SJCRH30 (cell line): ENCODE measurements around the gene FHIT. TPM values are rescaled to one million over a fixed set of nuclear protein-coding genes. Genes with fewer than 3 reads are reported as not detected.
A peak's percentile ranks its signal among the peaks of the same experiment; 100 is the strongest.

Experiments
- DNase-seq, 2 experiments: peaks; one replicate each; pipeline ENCODE4 v3.0.0-alpha.2; 2015 to 2020
- H3K27ac ChIP-seq: fragments of 250-450 bp; sonication (Bioruptor Pico); 2 replicates; pipeline ENCODE4 v1.5.1; 2020; ENCODE audit warnings: mild to moderate bottlenecking, moderate library complexity
- H3K27me3 ChIP-seq: fragments of 250-450 bp; sonication (Bioruptor Pico); 2 replicates; pipeline ENCODE4 v1.5.1; 2020; ENCODE audit warnings: mild to moderate bottlenecking, moderate library complexity
- H3K36me3 ChIP-seq: fragments of 250-450 bp; sonication (Bioruptor Pico); 2 replicates; pipeline ENCODE4 v1.5.1; 2020; ENCODE audit warnings: mild to moderate bottlenecking, moderate library complexity
- H3K4me1 ChIP-seq: fragments of 250-450 bp; sonication (Bioruptor Pico); 2 replicates; pipeline ENCODE4 v1.5.1; 2020; ENCODE audit warnings: mild to moderate bottlenecking, moderate library complexity
- H3K4me3 ChIP-seq: fragments of 250-450 bp; sonication (Bioruptor Pico); 2 replicates; pipeline ENCODE4 v1.5.1; 2020; ENCODE audit warnings: mild to moderate bottlenecking, moderate library complexity
- H3K9me3 ChIP-seq: fragments of 250-450 bp; sonication (Bioruptor Pico); replicated peaks from 2 replicates; pipeline ENCODE4 v1.5.1; 2020; ENCODE audit warnings: mild to moderate bottlenecking, moderate library complexity
- total RNA-seq: library from RNA; depleted of rRNA; stranded (reverse); fragments of >200 nt; shearing (Covaris generic); gene quantifications from 2 replicates; pipeline ENCODE4 v1.2.3, GENCODE V29; 2014

FHIT gene
- total RNA-seq, 1 experiment from 2014 or later: 2.2 TPM

DNA sequence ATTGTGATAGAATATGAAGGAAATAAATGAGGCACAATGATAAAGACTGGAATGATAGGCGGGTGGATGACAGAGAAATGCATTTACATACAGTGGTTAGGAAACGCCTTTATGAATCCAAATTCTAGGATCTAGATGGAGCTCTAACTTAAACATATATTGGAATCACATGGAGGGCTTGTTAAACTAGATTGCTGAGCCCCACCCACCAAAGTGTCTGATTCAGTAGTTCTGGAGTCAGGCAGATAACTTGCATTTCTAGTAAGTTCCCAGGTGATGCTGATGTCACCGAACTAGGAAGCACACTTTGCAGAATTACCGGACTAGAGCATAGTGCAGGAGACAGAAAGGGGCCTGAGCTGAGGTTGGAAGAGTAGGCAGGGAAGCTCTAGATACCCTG lies 837.2 kb downstream of the FHIT start:
- no peak for DNase-seq
- Histone ChIP-seq H3K4me3 (no peak overlapping the region), H3K27ac (no peak overlapping the region), H3K4me1 (no peaks in the 10 kb centered on the region), H3K36me3 (no peaks in the 10 kb centered on the region), H3K9me3 (no peaks in the 10 kb centered on the region), H3K27me3 (no peaks in the 10 kb centered on the region)

DNA sequence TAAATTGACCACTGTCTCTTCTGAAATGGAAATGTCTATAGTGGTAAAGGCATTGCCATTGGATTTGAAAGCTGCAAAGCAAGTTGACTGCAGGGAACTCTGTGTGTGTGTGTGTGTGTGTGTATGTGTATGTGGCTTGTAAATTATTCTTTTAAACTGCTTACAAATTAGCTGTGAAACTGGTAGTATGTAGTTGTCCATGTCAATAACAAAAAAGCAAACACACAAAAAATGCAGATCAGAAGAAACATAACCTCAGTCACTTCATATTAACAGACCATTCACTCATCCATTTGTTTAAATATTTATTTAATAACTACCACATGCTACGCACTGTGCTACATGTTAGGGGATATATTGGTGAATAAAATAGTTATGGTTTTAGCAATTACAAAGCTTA lies 837.7 kb downstream of the FHIT start:
- H3K4me3 ChIP-seq: no peak overlapping the region
- DNase-seq: no peak
- no peaks in the 10 kb centered on the region for H3K9me3 ChIP-seq

DNA sequence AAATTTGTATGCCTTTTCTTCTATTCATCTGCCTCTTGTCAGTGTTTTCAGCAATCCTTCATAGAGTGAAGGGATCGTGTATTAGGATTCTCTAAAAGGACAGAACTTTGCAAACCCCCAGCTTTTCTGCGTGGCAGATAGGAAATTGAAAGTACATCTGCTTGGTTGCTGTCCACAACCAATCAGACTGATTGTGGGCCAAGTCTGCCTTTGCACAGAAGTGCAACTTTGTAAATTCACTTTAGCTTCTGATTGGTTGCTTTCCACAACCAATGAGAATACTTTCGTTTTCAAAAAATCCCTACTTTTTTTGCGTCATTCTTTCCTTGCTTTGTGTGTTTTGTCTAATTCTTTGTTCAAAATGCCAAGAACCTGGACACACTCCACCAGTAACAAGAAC lies 847.4 kb downstream of the FHIT start:
- Histone ChIP-seq H3K27ac (no peak overlapping the region), H3K36me3 (no peaks in the 10 kb centered on the region), H3K4me3 (no peak overlapping the region), H3K4me1 (peaks cover 5% of the 10 kb centered on the region; the same call in 1 of the 2 replicates), H3K9me3 (no peaks in the 10 kb centered on the region), H3K27me3 (no peaks in the 10 kb centered on the region)
- no peak for DNase-seq

More for the DNA sequence above, 837.7 kb downstream of the FHIT start:
- Histone ChIP-seq H3K36me3 (no peaks in the 10 kb centered on the region), H3K4me1 (no peaks in the 10 kb centered on the region), H3K27me3 (no peaks in the 10 kb centered on the region), H3K27ac (no peak overlapping the region)

DNA sequence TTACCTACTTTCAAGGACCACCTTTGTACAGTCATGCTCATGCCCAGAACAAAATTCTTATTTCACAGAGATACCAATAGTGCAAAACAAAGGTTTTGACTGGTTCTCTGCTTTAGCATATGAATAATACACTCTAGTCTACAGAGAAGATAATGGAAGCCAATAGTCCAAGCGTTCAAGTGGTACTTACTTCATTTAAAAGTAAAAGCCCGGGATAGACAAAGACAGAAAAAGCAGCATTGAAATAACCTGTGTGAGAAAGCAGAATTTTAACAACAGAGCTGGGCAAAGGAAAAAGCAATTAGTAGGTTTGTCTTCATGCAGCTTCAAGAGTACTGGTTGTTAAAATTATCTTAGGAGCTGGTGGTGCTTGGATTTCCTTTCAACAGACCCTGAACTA lies 848.3 kb downstream of the FHIT start:
- Histone ChIP-seq H3K9me3 (no peaks in the 10 kb centered on the region), H3K36me3 (no peaks in the 10 kb centered on the region), H3K4me3 (no peak overlapping the region), H3K4me1 (peaks cover 5% of the 10 kb centered on the region; the same call in 1 of the 2 replicates), H3K27me3 (no peaks in the 10 kb centered on the region), H3K27ac (no peak overlapping the region)
- no peak for DNase-seq

DNA sequence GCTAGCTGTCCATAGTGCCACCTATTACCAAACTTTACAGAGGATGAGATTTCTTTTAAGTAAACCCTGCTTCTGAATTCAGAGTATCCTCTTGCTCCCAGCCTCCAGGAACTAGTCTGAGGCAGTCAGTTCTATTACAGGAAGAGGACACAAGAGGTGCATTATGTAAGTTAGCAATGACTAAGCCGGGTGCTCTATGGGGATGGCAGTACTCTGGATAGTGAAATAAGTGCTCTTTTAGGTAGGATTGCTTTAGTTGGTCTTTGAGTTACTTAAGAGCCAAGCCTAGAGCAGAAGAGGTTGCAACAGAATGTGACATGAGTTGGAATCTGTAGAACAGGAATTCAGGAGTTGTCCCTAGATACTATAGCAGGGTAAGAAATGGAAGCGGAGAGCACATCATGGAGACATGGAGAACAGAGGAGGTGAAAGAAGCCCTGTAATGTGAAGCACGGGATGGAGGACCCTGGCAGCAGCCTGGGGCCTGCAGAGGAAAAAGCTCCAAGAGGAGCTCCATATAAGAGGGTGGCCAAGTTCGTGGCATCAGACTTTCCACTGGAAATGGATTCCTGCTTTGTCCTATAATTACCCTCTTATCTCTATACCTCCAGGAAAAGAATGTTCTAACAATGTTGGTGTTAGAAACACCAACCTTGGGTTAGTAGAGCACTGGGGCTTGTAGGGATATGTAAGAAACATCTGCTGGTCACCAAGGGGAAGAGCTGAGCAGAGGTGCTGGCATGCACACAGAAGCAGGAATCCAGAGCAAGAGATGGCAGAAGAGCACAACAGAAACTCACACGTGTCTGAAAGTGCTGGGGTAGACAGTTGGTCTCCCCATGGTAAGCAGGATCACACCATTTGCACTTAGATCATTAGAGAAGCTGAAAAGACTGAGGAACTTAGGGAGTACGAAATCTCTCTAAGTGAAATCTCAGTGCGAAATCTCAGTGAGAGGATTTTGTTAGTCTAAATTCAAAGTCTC lies 851.1 kb downstream of the FHIT start:
- Histone ChIP-seq H3K36me3 (no peaks in the 10 kb centered on the region), H3K27ac (no peak overlapping the region), H3K9me3 (no peaks in the 10 kb centered on the region), H3K27me3 (no peaks in the 10 kb centered on the region), H3K4me3 (no peak overlapping the region), H3K4me1 (peaks cover 5% of the 10 kb centered on the region; the same call in 1 of the 2 replicates)
- no peak for DNase-seq

DNA sequence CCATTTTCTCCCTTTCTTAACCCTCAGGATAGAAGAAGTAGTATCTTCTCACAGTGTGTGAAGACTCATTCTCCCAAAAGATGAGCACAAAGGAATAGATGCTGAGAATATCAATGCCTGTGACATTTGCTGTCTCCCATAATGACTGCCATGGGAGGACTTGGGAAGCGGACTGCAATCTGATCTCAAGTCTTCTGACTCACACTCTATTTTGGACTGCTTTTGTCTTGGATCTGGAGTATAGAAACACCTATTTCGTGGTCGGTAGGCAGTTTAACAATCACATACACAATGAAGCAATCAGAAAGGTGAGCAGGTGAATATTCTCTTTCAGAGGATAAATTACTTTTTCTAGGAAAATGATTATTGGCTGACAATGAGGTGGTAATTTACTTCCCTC lies 852.0 kb downstream of the FHIT start:
- peak in 1 of 2 experiments; percentile 12 for DNase-seq
- H3K9me3 ChIP-seq: no peaks in the 10 kb centered on the region

DNA sequence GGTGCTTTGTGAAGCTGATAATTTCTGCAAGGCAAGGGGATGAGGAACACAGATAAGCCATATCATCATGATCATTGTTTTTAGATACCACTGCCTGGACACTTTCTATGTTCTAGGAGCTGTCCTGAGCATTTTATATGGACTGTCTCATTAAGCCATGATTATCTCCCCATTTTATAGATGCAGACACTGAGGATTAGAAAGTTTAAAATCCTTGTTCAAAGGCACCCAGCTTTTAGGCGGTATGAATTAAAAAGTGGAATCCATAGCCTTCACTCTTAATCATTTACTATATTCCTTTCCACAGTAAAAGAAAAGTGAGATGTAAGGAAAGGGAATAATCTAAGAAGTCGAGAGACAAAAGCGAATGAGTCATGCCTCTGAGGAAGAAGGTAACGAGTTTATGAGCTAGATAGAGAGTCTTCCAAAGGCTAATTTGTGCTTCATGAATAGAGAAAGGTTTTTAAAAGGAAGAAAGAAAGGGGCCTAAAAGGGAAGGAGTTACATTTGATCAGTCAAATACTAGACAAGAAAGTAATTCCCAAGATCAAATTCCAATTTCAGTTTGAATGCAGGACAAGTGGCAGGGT lies 856.0 kb downstream of the FHIT start:
- H3K4me1 ChIP-seq: no peaks in the 10 kb centered on the region
- DNase-seq: no peak

More for the DNA sequence above, 852.0 kb downstream of the FHIT start:
- Histone ChIP-seq H3K27me3 (no peaks in the 10 kb centered on the region), H3K4me3 (no peak overlapping the region), H3K27ac (no peak overlapping the region), H3K4me1 (peaks cover 5% of the 10 kb centered on the region; the same call in 1 of the 2 replicates), H3K36me3 (no peaks in the 10 kb centered on the region)

DNA sequence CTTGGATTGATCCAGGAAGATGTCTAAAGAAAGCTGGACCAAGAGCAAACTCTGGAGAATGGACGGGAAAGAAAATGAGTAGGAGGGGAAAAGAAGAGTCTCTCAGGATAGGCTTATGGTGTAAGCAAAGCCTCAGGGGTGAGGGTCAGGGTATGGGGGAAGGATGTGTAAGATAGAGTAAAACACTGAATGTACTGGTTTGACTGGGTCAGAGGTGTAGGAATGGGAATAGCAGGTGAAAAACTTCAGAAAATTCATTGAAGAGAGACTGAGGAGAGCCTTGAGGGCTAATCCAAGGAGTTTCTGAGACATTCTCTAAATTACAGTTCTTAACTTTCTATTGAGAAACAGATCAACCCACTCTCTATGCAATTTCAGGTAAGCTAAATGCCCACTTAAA lies 857.3 kb downstream of the FHIT start:
- Histone ChIP-seq H3K9me3 (no peaks in the 10 kb centered on the region), H3K4me1 (no peaks in the 10 kb centered on the region), H3K4me3 (no peak overlapping the region), H3K27ac (no peak overlapping the region), H3K36me3 (no peaks in the 10 kb centered on the region), H3K27me3 (no peaks in the 10 kb centered on the region)
- no peak for DNase-seq

More for the DNA sequence above, 856.0 kb downstream of the FHIT start:
- Histone ChIP-seq H3K36me3 (no peaks in the 10 kb centered on the region), H3K27me3 (no peaks in the 10 kb centered on the region), H3K4me3 (no peak overlapping the region), H3K27ac (no peak overlapping the region), H3K9me3 (no peaks in the 10 kb centered on the region)

DNA sequence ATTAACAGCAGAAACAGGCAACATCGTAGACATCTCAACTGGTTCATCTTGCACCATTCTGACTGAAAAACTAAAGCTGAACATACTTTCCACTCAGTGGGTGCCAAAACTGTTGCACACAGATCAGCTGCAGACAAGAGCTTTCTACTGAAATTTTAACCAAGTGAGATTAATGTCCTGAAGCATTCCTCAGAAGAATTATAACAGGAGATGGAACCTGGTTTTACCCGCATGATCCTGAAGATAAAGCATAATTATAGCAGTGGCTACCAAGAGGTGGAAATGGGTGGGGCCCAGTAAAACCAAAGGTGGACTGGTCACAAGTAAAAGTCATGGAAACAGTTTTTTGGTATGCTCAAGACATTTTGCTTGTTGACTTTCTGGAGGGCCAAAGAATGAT lies 858.8 kb downstream of the FHIT start:
- no peak for DNase-seq
- no peak overlapping the region for H3K4me3 ChIP-seq
- H3K27ac ChIP-seq: no peak overlapping the region
- H3K36me3 ChIP-seq: no peaks in the 10 kb centered on the region
- no peaks in the 10 kb centered on the region for H3K27me3 ChIP-seq
- no peaks in the 10 kb centered on the region for H3K4me1 ChIP-seq
- no peaks in the 10 kb centered on the region for H3K9me3 ChIP-seq

DNA sequence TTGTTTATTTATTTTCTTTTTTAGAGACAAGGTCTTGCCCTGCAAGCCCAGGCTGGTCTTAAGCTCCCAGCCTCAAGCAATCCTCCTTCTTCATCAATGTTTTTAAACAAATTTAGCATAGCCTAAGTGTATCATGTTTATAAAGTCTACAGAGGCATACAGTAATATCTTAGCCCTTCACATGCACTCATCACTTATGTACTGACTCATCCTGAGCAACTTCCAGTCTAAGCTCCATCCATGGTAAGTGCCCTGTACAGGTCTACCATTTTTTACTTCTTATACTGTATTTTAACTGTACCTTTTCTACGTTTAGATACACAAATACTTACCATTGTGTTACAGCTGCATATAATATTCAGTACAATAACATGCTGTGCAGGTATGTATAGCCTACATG lies 860.0 kb downstream of the FHIT start:
- Histone ChIP-seq H3K27ac (no peak overlapping the region), H3K9me3 (no peaks in the 10 kb centered on the region), H3K27me3 (no peaks in the 10 kb centered on the region), H3K4me3 (no peak overlapping the region), H3K4me1 (no peaks in the 10 kb centered on the region), H3K36me3 (no peaks in the 10 kb centered on the region)
- no peak for DNase-seq

DNA sequence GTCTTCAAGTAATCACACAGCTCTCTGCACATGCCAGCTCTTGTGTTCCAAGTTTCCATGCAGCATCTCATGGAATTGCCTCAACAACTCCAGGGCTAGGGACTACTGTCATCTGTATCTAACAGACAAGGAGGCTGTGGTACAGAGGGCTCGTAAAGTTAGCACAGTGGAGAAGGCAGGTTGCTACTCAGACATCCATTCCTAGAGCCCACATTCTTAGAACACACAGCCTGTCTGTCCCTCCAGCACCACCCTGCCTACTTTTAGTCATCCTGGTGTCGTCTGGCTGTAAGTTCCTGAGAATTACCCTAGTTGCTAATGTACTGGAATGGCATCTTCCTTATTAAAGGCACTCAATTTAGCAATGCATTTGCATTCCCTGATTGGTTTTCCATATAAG lies 862.5 kb downstream of the FHIT start:
- H3K27ac ChIP-seq: no peak overlapping the region
- DNase-seq: no peak
- H3K4me3 ChIP-seq: no peak overlapping the region
- H3K4me1 ChIP-seq: no peaks in the 10 kb centered on the region
- H3K27me3 ChIP-seq: no peaks in the 10 kb centered on the region
- no peaks in the 10 kb centered on the region for H3K9me3 ChIP-seq
- H3K36me3 ChIP-seq: no peaks in the 10 kb centered on the region

DNA sequence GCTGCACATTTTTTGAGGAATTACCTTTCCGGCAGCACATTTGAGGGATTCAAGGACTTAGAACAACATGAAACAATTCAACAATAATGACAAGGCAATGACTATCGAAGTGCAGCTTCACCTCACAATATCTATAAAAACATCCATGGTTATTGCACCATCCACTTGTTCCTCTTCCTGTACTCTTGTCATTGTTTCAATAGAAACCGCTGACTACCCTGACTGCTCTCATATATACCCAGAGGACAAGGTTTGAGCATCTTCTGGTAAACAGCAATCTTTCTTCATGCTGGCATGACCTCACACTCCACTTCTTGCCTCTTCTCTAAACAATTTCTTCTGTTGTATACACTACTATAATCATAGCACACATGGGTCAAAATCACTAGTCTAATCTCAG lies 864.9 kb downstream of the FHIT start:
- no peak overlapping the region for H3K4me3 ChIP-seq
- H3K27ac ChIP-seq: no peak overlapping the region
- no peaks in the 10 kb centered on the region for H3K27me3 ChIP-seq
- H3K36me3 ChIP-seq: no peaks in the 10 kb centered on the region
- no peak for DNase-seq
- no peaks in the 10 kb centered on the region for H3K9me3 ChIP-seq
- no peaks in the 10 kb centered on the region for H3K4me1 ChIP-seq

DNA sequence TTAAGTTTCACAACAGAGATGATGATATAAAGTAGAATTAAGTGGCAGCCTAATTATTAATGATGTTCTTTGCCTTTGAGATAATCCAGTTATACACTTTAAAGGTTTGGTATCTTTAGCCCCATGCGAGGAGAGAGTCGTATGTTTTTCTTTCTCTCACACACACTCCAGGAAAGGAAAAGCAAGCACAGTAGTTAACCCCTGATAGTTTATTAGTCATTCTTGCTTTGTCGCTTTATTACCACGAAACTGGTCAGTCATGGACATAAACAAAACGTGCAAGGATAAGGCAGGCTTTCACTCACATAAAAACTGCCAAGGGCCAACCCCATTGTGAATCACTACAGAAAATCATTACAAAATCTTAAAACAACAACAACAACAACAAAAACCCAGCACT lies 866.9 kb downstream of the FHIT start:
- Histone ChIP-seq H3K4me3 (no peak overlapping the region), H3K36me3 (no peaks in the 10 kb centered on the region), H3K27ac (no peak overlapping the region), H3K27me3 (no peaks in the 10 kb centered on the region), H3K4me1 (no peaks in the 10 kb centered on the region), H3K9me3 (no peaks in the 10 kb centered on the region)
- no peak for DNase-seq

DNA sequence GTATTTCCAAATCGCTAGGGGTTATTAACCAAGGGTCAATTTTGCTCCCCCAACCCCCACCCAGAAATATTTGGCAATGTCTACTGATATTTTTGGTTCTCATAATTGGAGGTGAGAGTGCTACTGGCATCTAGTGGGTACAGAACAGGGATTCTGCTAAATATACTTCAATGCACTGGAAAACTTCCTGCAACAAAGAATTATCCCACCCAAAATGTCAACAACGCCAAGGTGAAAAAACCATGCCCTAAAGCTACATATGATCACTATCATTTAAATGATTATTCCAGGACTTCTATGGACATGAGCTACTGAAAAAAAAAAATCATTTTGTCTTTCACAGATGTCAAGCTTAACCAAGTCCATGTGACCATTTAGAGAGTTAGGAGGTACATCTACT lies 867.9 kb downstream of the FHIT start:
- Histone ChIP-seq H3K9me3 (no peaks in the 10 kb centered on the region), H3K27me3 (no peaks in the 10 kb centered on the region), H3K27ac (no peak overlapping the region), H3K4me1 (no peaks in the 10 kb centered on the region), H3K36me3 (no peaks in the 10 kb centered on the region), H3K4me3 (no peak overlapping the region)
- DNase-seq: no peak

DNA sequence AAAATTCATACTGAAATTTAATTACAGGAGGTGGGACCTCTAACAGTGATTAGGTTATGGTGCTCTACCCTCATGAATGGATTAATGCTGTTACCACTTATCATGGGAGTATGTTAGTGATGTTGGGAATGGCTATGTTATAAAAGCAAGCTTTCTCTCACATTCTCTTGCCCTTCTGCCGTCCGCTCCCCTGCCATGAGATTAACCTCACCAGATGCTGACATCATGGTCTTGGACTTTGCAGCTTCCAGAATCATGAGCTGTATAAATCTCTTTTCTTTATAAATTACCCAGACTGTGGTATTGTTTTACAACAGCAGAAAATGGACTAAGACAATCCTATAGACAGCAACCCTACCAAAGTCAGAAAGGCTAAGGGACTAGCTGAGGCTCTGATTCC lies 884.8 kb downstream of the FHIT start:
- H3K9me3 ChIP-seq: no peaks in the 10 kb centered on the region
- no peak overlapping the region for H3K27ac ChIP-seq
- no peaks in the 10 kb centered on the region for H3K4me1 ChIP-seq
- no peak overlapping the region for H3K4me3 ChIP-seq
- no peaks in the 10 kb centered on the region for H3K36me3 ChIP-seq
- no peak for DNase-seq
- H3K27me3 ChIP-seq: no peaks in the 10 kb centered on the region
